GM13976 (cell line): ENCODE measurements around the gene CDC20B.

Source experiments
- DNase-seq: peaks from one replicate; pipeline ENCODE4 v3.0.0; 2012; ENCODE audit warnings: low spot score
- CTCF ChIP-seq: IDR thresholded peaks from 2 replicates; pipeline ENCODE4 v1.5.1; 2012; ENCODE audit warnings: borderline replicate concordance, mild to moderate bottlenecking; ENCODE audit not compliant: insufficient read depth; ENCODE audit errors: extremely low read depth, missing control alignments, control extremely low read depth
- in situ Hi-C: fragments of 300-500 bp; cut with MboI; formaldehyde crosslinking; loops from one replicate; pipeline ENCODE4 v1.12.0; 2022; ENCODE audit warnings: low sequenced_read_pairs, mixed read lengths, inconsistent platforms; ENCODE audit not compliant: unreplicated experiment

Gene CDC20B

GRCh38 chr5:55162666-55163065 is 10.3 kb downstream of the CDC20B start:
- no peak for TF ChIP-seq CTCF
- no peak for DNase-seq
- in situ Hi-C loops, result no loop called here

- no peak for TF ChIP-seq CTCF
- in situ Hi-C loops, result no loop called here
- no peak for DNase-seq
Measured at GRCh38 chr5:55160493-55161209, 12.3 kb downstream of the CDC20B start.

GRCh38 chr5:55159763-55160492 is 13.0 kb downstream of the CDC20B start, which contains the start of gene GPX8:
Gene GPX8 (plus strand): TSS chr5:55160171. CDS start chr5:55160193, 22 bp downstream.
- peak; percentile 21 for TF ChIP-seq CTCF
- peak; percentile 31 for DNase-seq
- in situ Hi-C loops, result loop anchor here (10.0 kb wide), 1 partner anchor 255 kb away; no protein-coding TSS in a partner anchor

GRCh38 chr5:55154873-55155272 is 18.1 kb downstream of the CDC20B start:
- in situ Hi-C loops, result loop anchor here (10.0 kb wide), 1 partner anchor 250 kb away; no protein-coding TSS in a partner anchor
- TF ChIP-seq CTCF, result no peak

GRCh38 chr5:55151923-55152842 is 20.8 kb downstream of the CDC20B start:
- TF ChIP-seq CTCF, result no peak
- DNase-seq, result no peak
- in situ Hi-C loops, result loop anchor here (10.0 kb wide), 1 partner anchor 247 kb away; no protein-coding TSS in a partner anchor

More at GRCh38 chr5:55154873-55155272, 18.1 kb downstream of the CDC20B start:
- DNase-seq, result no peak

- in situ Hi-C loops, result no loop called here
- no peak for DNase-seq
- no peak for TF ChIP-seq CTCF
Measured at GRCh38 chr5:55149308-55149795, 23.6 kb downstream of the CDC20B start.
